ENCODE measurements around the gene COL5A2.

COL5A2 gene

DNA sequence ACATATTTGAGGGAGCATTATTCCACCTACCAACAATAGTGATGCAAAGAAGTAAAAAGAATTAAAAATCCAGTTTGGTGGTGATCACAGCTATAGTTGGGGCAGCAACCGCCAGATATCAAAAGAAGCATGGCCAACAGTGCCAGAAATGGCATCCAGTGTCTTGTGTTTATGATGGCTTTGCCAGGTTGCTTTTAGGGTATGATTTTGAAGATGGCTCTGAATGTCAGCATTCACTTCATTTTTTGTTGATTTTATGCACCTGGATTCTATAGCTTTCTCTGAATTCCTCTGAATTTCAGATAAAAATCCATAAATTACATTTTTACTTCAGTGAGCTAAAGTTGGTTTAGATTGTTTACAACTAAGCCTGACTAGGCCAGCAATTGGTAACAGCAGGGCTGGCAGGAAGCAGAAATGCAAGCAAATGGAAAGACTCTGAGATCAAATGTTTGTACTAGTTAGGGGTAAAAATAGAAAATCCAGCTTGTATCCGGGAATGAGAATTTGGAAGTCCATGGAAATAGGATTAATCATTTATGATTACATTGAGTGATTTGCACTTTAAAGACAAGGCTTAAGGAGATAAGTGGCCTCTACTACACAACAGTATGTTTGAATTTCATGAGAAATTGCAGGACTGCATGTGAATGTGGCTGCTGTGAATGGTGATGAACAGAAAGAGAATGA lies 165.0 kb downstream of the COL5A2 start:
- no peaks in the 10 kb centered on the region for H4K20me1 ChIP-seq (ENCODE audit: insufficient read depth, low read length)
- no peaks in the 10 kb centered on the region for H3K36me3 ChIP-seq (replicated peaks; ENCODE audit: low read depth, low read length)
- H3K9ac ChIP-seq (ENCODE audit: low read length): no peak overlapping the region
- no peaks in the 10 kb centered on the region for H3K27me3 ChIP-seq (ENCODE audit: low read depth, low read length)
- TF ChIP-seq EZH2phosphoT487 (IDR thresholded peaks at IDR 0.05; ENCODE audit: low read depth): no peak
- TF ChIP-seq, protein P1, sequence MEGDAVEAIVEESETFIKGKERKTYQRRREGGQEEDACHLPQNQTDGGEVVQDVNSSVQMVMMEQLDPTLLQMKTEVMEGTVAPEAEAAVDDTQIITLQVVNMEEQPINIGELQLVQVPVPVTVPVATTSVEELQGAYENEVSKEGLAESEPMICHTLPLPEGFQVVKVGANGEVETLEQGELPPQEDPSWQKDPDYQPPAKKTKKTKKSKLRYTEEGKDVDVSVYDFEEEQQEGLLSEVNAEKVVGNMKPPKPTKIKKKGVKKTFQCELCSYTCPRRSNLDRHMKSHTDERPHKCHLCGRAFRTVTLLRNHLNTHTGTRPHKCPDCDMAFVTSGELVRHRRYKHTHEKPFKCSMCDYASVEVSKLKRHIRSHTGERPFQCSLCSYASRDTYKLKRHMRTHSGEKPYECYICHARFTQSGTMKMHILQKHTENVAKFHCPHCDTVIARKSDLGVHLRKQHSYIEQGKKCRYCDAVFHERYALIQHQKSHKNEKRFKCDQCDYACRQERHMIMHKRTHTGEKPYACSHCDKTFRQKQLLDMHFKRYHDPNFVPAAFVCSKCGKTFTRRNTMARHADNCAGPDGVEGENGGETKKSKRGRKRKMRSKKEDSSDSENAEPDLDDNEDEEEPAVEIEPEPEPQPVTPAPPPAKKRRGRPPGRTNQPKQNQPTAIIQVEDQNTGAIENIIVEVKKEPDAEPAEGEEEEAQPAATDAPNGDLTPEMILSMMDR (IDR thresholded peaks at IDR 0.05; ENCODE audit: low read depth, low read length): no peak
- H3K4me2 ChIP-seq (ENCODE audit: low read length): no peak overlapping the region
- H3K9me3 ChIP-seq (ENCODE audit: insufficient read depth, low read length): no peaks in the 10 kb centered on the region
- no peak overlapping the region for H2AFZ ChIP-seq (ENCODE audit: low read depth, low read length)
- H3K4me3 ChIP-seq (ENCODE audit: low read length): no peak overlapping the region
- no peaks in the 10 kb centered on the region for H3K79me2 ChIP-seq (ENCODE audit: low read length)
- H3K4me1 ChIP-seq (ENCODE audit: low read length): no peaks in the 10 kb centered on the region
- H3K27ac ChIP-seq (ENCODE audit: low read length): no peak overlapping the region

DNA sequence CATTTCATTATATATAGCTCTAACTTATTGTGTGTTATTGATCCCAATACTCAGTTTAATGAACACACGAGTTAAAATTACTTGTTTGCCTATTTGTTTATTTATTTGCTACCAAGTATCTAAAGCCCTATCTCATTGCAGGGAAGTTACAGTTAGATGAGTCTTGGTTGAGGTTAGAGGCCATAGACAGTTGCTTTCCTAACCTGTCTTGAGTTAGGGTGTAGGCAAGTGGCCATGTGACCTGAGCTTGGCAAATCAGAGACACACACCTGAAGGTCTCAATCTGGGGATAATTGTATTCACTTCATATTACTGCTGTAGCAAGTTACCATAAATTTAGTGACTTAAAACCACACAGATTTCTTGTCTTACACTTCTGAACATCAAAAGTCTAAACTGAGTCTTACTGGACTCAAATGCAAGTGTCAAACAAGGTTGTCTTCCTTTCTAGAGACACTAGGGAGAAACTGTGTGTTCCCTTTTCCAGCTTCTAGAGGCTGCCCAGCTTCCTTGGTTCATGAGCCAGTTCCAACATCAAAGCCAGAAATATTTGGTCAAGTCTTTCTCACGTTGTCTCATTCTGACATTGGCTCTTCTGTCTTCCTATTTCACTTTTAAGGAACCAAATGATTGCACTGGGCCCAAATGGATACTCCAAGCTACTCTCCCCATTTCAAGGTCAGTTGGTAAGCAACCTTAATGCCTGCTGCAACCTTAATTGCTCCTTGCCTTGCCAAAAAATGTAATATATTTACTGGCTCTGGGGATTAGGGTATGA lies 165.7 kb downstream of the COL5A2 start:
- no peak overlapping the region for H3K4me2 ChIP-seq (ENCODE audit: low read length)
- H3K79me2 ChIP-seq (ENCODE audit: low read length): no peaks in the 10 kb centered on the region
- H3K4me1 ChIP-seq (ENCODE audit: low read length): no peaks in the 10 kb centered on the region
- no peak overlapping the region for H3K27ac ChIP-seq (ENCODE audit: low read length)
- H3K9ac ChIP-seq (ENCODE audit: low read length): no peak overlapping the region
- H3K36me3 ChIP-seq (replicated peaks; ENCODE audit: low read depth, low read length): no peaks in the 10 kb centered on the region
- no peaks in the 10 kb centered on the region for H3K27me3 ChIP-seq (ENCODE audit: low read depth, low read length)
- no peak overlapping the region for H2AFZ ChIP-seq (ENCODE audit: low read depth, low read length)
- H3K9me3 ChIP-seq (ENCODE audit: insufficient read depth, low read length): no peaks in the 10 kb centered on the region
- H3K4me3 ChIP-seq (ENCODE audit: low read length): no peak overlapping the region
- TF ChIP-seq, protein P1 (IDR thresholded peaks at IDR 0.05; ENCODE audit: low read depth, low read length): no peak
- no peak for TF ChIP-seq EZH2phosphoT487 (IDR thresholded peaks at IDR 0.05; ENCODE audit: low read depth)
- no peaks in the 10 kb centered on the region for H4K20me1 ChIP-seq (ENCODE audit: insufficient read depth, low read length)

DNA sequence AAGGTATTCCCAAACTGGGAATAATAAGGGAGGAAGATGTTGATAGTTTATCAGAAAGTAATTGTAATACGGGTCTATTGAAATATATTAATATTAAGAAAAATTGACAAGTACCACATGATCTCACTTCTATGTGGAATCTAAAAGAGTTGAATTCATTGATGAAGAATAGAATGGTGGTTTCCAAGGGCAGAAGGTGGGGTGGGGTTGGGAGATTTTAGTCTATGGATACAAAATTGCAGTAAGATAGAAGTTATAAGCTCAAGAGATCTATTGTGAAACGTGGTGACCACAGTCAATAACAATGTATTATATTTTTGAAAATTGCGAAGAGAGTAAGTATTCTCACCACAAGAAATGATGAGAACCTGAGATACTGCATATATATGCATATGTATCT lies 166.5 kb downstream of the COL5A2 start:
- Histone ChIP-seq H3K4me2 (ENCODE audit: low read length) (no peak overlapping the region), H3K27me3 (ENCODE audit: low read depth, low read length) (no peaks in the 10 kb centered on the region), H3K36me3 (replicated peaks; ENCODE audit: low read depth, low read length) (no peaks in the 10 kb centered on the region)

DNA sequence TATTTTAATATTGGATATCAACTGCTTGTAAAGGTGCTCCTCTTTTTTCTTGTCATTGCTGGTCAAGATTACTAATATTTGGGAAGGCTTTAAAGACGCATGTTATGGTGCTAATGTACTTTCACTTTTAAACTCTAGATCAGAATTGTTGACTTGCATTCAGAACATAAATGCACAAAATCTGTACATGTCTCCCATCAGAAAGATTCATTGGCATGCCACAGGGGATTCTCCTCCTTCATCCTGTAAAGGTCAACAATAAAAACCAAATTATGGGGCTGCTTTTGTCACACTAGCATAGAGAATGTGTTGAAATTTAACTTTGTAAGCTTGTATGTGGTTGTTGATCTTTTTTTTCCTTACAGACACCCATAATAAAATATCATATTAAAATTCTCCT lies 167.2 kb downstream of the COL5A2 start:
- Histone ChIP-seq H3K79me2 (ENCODE audit: low read length) (no peaks in the 10 kb centered on the region), H3K36me3 (replicated peaks; ENCODE audit: low read depth, low read length) (no peaks in the 10 kb centered on the region), H3K27ac (ENCODE audit: low read length) (no peak overlapping the region), H3K4me3 (ENCODE audit: low read length) (peak overlapping the region; percentile 40), H3K27me3 (ENCODE audit: low read depth, low read length) (no peaks in the 10 kb centered on the region), H3K4me1 (ENCODE audit: low read length) (no peaks in the 10 kb centered on the region), H3K9me3 (ENCODE audit: insufficient read depth, low read length) (no peaks in the 10 kb centered on the region), H4K20me1 (ENCODE audit: insufficient read depth, low read length) (no peaks in the 10 kb centered on the region), H2AFZ (ENCODE audit: low read depth, low read length) (peak overlapping the region; percentile 88), H3K9ac (ENCODE audit: low read length) (0 out of 2 replicates have a peak overlapping the region, but pooled peaks have one; percentile 4), H3K4me2 (ENCODE audit: low read length) (peak overlapping the region; percentile 53)
- no peak for TF ChIP-seq EZH2phosphoT487 (IDR thresholded peaks at IDR 0.05; ENCODE audit: low read depth)
- TF ChIP-seq, protein P1 (IDR thresholded peaks at IDR 0.05; ENCODE audit: low read depth, low read length): no peak

More for the DNA sequence above, 166.5 kb downstream of the COL5A2 start:
- H3K9ac ChIP-seq (ENCODE audit: low read length): no peak overlapping the region
- H2AFZ ChIP-seq (ENCODE audit: low read depth, low read length): no peak overlapping the region
- H4K20me1 ChIP-seq (ENCODE audit: insufficient read depth, low read length): no peaks in the 10 kb centered on the region
- H3K9me3 ChIP-seq (ENCODE audit: insufficient read depth, low read length): no peaks in the 10 kb centered on the region
- TF ChIP-seq, protein P1 (IDR thresholded peaks at IDR 0.05; ENCODE audit: low read depth, low read length): no peak
- TF ChIP-seq EZH2phosphoT487 (IDR thresholded peaks at IDR 0.05; ENCODE audit: low read depth): no peak
- no peaks in the 10 kb centered on the region for H3K79me2 ChIP-seq (ENCODE audit: low read length)
- H3K27ac ChIP-seq (ENCODE audit: low read length): no peak overlapping the region
- no peak overlapping the region for H3K4me3 ChIP-seq (ENCODE audit: low read length)
- H3K4me1 ChIP-seq (ENCODE audit: low read length): no peaks in the 10 kb centered on the region
